HepG2 (cell line): ENCODE measurements around the gene KIAA0232. TPM values are rescaled to one million over a fixed set of nuclear protein-coding genes. Genes with fewer than 3 reads are reported as not detected.

Experiments used
- ARNTL ChIP-seq: sonication (generic); formaldehyde crosslinking; IDR thresholded peaks from 2 replicates; pipeline ENCODE4 v1.4.0; 2020; ENCODE audit warnings: mild to moderate bottlenecking, missing genetic modification reagents
- CCDC6 ChIP-seq: sonication (generic); formaldehyde crosslinking; IDR thresholded peaks from 2 replicates; pipeline ENCODE4 v1.8.1; 2022; ENCODE audit warnings: mild to moderate bottlenecking, missing genetic modification reagents, moderate library complexity
- CHD4 ChIP-seq: fragments of 200-600 bp; sonication (generic); IDR thresholded peaks from 2 replicates; pipeline ENCODE4 v1.7.0; 2017; ENCODE audit warnings: mild to moderate bottlenecking, low read length, borderline replicate concordance
- MED8 ChIP-seq: sonication (generic); formaldehyde crosslinking; IDR thresholded peaks from 2 replicates; pipeline ENCODE4 v1.8.1; 2023; ENCODE audit warnings: mild to moderate bottlenecking, missing genetic modification reagents; ENCODE audit not compliant: insufficient replicate concordance
- PITX1 ChIP-seq: sonication (generic); formaldehyde crosslinking; IDR thresholded peaks from 2 replicates; pipeline ENCODE4 v1.5.1; 2020; ENCODE audit warnings: mild to moderate bottlenecking, missing genetic modification reagents
- SALL1 ChIP-seq: sonication (generic); formaldehyde crosslinking; IDR thresholded peaks from 2 replicates; pipeline ENCODE4 v1.8.0; 2022; ENCODE audit warnings: mild to moderate bottlenecking, missing genetic modification reagents
- SMAD9 ChIP-seq: sonication (generic); formaldehyde crosslinking; IDR thresholded peaks from 2 replicates; pipeline ENCODE4 v1.5.1; 2020; ENCODE audit warnings: mild to moderate bottlenecking, missing genetic modification reagents
- TP53 ChIP-seq: sonication (generic); formaldehyde crosslinking; conservative IDR thresholded peaks from 2 replicates; pipeline ENCODE4 v1.4.0; 2020; ENCODE audit warnings: missing genetic modification reagents
- ZBTB3 ChIP-seq: sonication (generic); formaldehyde crosslinking; IDR thresholded peaks from 2 replicates; pipeline ENCODE4 v1.4.0; 2020; ENCODE audit warnings: low read depth, mild to moderate bottlenecking, moderate library complexity, missing genetic modification reagents, borderline replicate concordance
- ZFP36L1 ChIP-seq: sonication (generic); formaldehyde crosslinking; IDR thresholded peaks from 2 replicates; pipeline ENCODE4 v1.8.0; 2022; ENCODE audit warnings: mild to moderate bottlenecking, missing genetic modification reagents, moderate library complexity
- ZFY ChIP-seq: sonication (generic); formaldehyde crosslinking; IDR thresholded peaks from 2 replicates; pipeline ENCODE4 v1.4.0; 2020; ENCODE audit warnings: missing genetic modification reagents
- ZNF260 ChIP-seq: sonication (generic); formaldehyde crosslinking; IDR thresholded peaks from 2 replicates; pipeline ENCODE4 v1.4.0; 2020; ENCODE audit warnings: missing genetic modification reagents, low read depth, mild to moderate bottlenecking, borderline replicate concordance
- ZSCAN12 ChIP-seq: sonication (generic); formaldehyde crosslinking; IDR thresholded peaks from 2 replicates; pipeline ENCODE4 v1.9.0; 2021; ENCODE audit warnings: mild to moderate bottlenecking, missing genetic modification reagents
- ZSCAN30 ChIP-seq: sonication (generic); formaldehyde crosslinking; IDR thresholded peaks from 2 replicates; pipeline ENCODE4 v1.5.0; 2020; ENCODE audit warnings: mild to moderate bottlenecking, missing genetic modification reagents
- ZZZ3 ChIP-seq: sonication (generic); formaldehyde crosslinking; IDR thresholded peaks from 2 replicates; pipeline ENCODE4 v1.4.0; 2020; ENCODE audit warnings: missing genetic modification reagents, mild to moderate bottlenecking, borderline replicate concordance
- polyA plus RNA-seq, 8 experiments: library from polyadenylated mRNA; depleted of rRNA in 3 of 8; stranded (reverse) in 7 of 8; unstranded in 1 of 8; fragments of >200 nt; fragmentation: Illumina TruSeq in 4 of 8; extraction: Trizol in 4 of 8; gene quantifications; 2 replicates each; pipeline versions ENCODE4 v1.2.1 to v1.2.3, GENCODE V29; 2011 to 2016; ENCODE audit warnings: low read depth in 4 of 8, missing spikeins in 1 of 8, mixed read lengths in 1 of 8; ENCODE audit not compliant: insufficient read depth in 1 of 8
- total RNA-seq, 5 experiments: library from RNA; depleted of rRNA; stranded (reverse); fragments of >200 nt; fragmentation: Illumina TruSeq; extraction: Trizol; gene quantifications; 2 replicates each; pipeline ENCODE4 v1.2.3, GENCODE V29; 2016; ENCODE audit warnings: low read depth in 1 of 5
- TF ChIP-seq, protein P1 (sequence below): sonication (generic); formaldehyde crosslinking; IDR thresholded peaks from 2 replicates; pipeline ENCODE4 v1.9.0; 2022; ENCODE audit warnings: low read depth, missing genetic modification reagents
- TF ChIP-seq, protein P2 (sequence below): sonication (generic); formaldehyde crosslinking; IDR thresholded peaks from 2 replicates; pipeline ENCODE4 v1.4.0; 2020; ENCODE audit warnings: missing genetic modification reagents, low read depth, mild to moderate bottlenecking, borderline replicate concordance
- TF ChIP-seq, protein P3 (sequence below): sonication (generic); formaldehyde crosslinking; IDR thresholded peaks from 2 replicates; pipeline ENCODE4 v1.5.0; 2020; ENCODE audit warnings: missing genetic modification reagents
- TF ChIP-seq, protein P4 (sequence below): sonication (generic); formaldehyde crosslinking; IDR thresholded peaks from 2 replicates; pipeline ENCODE4 v1.4.0; 2020; ENCODE audit warnings: missing genetic modification reagents
- TF ChIP-seq, protein P5 (sequence below), 2 experiments: sonication (generic) in 1 of 2; formaldehyde crosslinking in 1 of 2; IDR thresholded peaks; 2 replicates each; pipeline versions ENCODE4 v1.4.0 to v1.6.1; 2016 to 2020; ENCODE audit warnings: borderline replicate concordance in 1 of 2, low read depth in 1 of 2, mild to moderate bottlenecking in 1 of 2, missing genetic modification reagents in 1 of 2

Gene KIAA0232
- total and polyA plus RNA-seq, 2 of the 13 experiments (the other 11 are each of a cell fraction or from before 2014, with no cell fraction given): 7.8 to 17.1 TPM

DNA sequence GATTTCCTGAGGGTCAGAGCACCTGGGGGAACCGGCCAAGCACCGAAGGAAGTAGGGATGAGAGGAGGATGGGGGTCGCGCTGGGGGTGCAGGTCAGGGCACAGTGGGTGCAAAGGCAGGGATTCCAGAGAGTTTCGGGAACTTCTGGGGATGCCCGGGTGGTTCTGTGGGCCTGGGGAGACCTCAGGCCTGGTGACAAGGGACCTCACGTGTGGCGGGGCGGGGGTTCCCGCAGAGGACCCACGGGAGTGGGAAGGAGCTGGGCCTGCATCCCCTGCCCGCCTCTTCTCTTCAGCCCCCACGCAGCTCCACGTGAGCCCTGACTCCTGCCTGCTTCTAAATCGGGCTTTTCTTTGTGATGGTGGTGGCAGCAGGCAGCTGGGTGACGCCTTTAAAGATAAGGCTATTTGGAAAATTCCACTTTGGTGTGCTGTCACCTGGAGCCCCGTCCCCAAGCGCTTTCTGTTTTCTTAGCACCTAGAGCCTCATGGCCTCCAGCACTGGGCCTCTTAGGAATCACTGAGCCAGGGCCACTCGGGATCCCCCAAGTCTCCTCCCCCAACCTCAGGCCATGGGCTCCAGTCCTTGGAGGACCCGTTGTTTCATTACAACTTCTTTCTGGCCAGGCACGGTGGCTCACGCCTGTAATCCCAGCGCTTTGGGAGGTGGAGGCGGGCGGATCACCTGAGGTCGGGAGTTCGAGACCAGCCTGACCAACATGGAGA lies 120.0 kb downstream of the KIAA0232 start (continued):
- TF ChIP-seq ZZZ3 (CRISPR knock-in tag) (no peak), CCDC6 (CRISPR knock-in tag) (no peak), SMAD9 (CRISPR knock-in tag) (no peak), ZSCAN12 (CRISPR knock-in tag) (no peak), PITX1 (CRISPR knock-in tag) (no peak), CHD4 (no peak), SALL1 (CRISPR knock-in tag) (no peak), ZFP36L1 (CRISPR knock-in tag) (no peak), ZBTB3 (CRISPR knock-in tag) (no peak), ZNF260 (CRISPR knock-in tag) (no peak), ZSCAN30 (CRISPR knock-in tag) (no peak), MED8 (CRISPR knock-in tag) (no peak), TP53 (CRISPR knock-in tag) (no peak), ZFY (CRISPR knock-in tag) (peak; percentile 38; the same call in 1 of the 2 replicates), ARNTL (peak; percentile 70; the same call in 1 of the 2 replicates)
- TF ChIP-seq, protein P1, sequence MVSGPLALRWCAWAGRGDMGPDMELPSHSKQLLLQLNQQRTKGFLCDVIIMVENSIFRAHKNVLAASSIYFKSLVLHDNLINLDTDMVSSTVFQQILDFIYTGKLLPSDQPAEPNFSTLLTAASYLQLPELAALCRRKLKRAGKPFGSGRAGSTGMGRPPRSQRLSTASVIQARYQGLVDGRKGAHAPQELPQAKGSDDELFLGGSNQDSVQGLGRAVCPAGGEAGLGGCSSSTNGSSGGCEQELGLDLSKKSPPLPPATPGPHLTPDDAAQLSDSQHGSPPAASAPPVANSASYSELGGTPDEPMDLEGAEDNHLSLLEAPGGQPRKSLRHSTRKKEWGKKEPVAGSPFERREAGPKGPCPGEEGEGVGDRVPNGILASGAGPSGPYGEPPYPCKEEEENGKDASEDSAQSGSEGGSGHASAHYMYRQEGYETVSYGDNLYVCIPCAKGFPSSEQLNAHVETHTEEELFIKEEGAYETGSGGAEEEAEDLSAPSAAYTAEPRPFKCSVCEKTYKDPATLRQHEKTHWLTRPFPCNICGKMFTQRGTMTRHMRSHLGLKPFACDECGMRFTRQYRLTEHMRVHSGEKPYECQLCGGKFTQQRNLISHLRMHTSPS (CRISPR knock-in tag): no peak
- TF ChIP-seq, protein P2, sequence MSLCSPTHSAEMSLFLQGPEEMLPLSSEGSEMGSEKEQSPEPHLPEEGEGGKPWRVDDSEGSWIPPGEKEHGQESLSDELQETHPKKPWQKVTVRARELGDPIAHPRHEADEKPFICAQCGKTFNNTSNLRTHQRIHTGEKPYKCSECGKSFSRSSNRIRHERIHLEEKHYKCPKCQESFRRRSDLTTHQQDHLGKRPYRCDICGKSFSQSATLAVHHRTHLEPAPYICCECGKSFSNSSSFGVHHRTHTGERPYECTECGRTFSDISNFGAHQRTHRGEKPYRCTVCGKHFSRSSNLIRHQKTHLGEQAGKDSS (CRISPR knock-in tag): no peak
- TF ChIP-seq, protein P3, sequence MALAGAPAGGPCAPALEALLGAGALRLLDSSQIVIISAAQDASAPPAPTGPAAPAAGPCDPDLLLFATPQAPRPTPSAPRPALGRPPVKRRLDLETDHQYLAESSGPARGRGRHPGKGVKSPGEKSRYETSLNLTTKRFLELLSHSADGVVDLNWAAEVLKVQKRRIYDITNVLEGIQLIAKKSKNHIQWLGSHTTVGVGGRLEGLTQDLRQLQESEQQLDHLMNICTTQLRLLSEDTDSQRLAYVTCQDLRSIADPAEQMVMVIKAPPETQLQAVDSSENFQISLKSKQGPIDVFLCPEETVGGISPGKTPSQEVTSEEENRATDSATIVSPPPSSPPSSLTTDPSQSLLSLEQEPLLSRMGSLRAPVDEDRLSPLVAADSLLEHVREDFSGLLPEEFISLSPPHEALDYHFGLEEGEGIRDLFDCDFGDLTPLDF: no peak
- TF ChIP-seq, protein P4, sequence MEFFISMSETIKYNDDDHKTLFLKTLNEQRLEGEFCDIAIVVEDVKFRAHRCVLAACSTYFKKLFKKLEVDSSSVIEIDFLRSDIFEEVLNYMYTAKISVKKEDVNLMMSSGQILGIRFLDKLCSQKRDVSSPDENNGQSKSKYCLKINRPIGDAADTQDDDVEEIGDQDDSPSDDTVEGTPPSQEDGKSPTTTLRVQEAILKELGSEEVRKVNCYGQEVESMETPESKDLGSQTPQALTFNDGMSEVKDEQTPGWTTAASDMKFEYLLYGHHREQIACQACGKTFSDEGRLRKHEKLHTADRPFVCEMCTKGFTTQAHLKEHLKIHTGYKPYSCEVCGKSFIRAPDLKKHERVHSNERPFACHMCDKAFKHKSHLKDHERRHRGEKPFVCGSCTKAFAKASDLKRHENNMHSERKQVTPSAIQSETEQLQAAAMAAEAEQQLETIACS (CRISPR knock-in tag): no peak
- TF ChIP-seq, protein P5, sequence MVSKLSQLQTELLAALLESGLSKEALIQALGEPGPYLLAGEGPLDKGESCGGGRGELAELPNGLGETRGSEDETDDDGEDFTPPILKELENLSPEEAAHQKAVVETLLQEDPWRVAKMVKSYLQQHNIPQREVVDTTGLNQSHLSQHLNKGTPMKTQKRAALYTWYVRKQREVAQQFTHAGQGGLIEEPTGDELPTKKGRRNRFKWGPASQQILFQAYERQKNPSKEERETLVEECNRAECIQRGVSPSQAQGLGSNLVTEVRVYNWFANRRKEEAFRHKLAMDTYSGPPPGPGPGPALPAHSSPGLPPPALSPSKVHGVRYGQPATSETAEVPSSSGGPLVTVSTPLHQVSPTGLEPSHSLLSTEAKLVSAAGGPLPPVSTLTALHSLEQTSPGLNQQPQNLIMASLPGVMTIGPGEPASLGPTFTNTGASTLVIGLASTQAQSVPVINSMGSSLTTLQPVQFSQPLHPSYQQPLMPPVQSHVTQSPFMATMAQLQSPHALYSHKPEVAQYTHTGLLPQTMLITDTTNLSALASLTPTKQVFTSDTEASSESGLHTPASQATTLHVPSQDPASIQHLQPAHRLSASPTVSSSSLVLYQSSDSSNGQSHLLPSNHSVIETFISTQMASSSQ (IDR thresholded peaks at IDR 0.05; ENCODE audit: low read depth): no peak
- TF ChIP-seq, protein P5 (CRISPR knock-in tag; IDR thresholded peaks at IDR 0.05; ENCODE audit: borderline replicate concordance): 0 out of 2 replicates have a peak, but pooled peaks have one; percentile 44
